A549 (cell line): ENCODE results near the gene DOK5.

Experiments
- CBX2 ChIP-seq: fragments of 200-600 bp; sonication (generic); IDR thresholded peaks from 2 replicates; pipeline ENCODE4 v1.6.1; 2016; ENCODE audit warnings: low read depth, mild to moderate bottlenecking, borderline replicate concordance
- EHMT2 ChIP-seq: fragments of 200-600 bp; sonication (generic); IDR thresholded peaks from 2 replicates; pipeline ENCODE4 v1.6.1; 2016; ENCODE audit warnings: antibody characterized with exemption, low read depth, mild to moderate bottlenecking, moderate library complexity
- FOSB ChIP-seq: fragments of 250-450 bp; sonication (Bioruptor Pico); IDR thresholded peaks from 2 replicates; pipeline ENCODE4 v1.5.0; 2020; ENCODE audit warnings: mild to moderate bottlenecking, moderate library complexity
- GATA3 ChIP-seq: IDR thresholded peaks from 2 replicates; pipeline ENCODE4 v1.6.1; 2012; ENCODE audit warnings: borderline replicate concordance
- JUN ChIP-seq, 2 experiments: fragments of >200 bp; sonication (Bioruptor Twin); formaldehyde crosslinking; IDR thresholded peaks; 2 replicates in 1 of 2; 3 replicates in 1 of 2; pipeline ENCODE4 v1.6.1; 2016 to 2017
- JUNB ChIP-seq: fragments of >200 bp; sonication (Bioruptor Twin); formaldehyde crosslinking; IDR thresholded peaks from 2 replicates; pipeline ENCODE4 v1.6.1; 2016
- RAD21 ChIP-seq, 2 experiments: fragments of >200 bp in 1 of 2; sonication (Bioruptor Twin) in 1 of 2; formaldehyde crosslinking in 1 of 2; IDR thresholded peaks in 1 of 2; conservative IDR thresholded peaks in 1 of 2; 2 replicates in 1 of 2; 3 replicates in 1 of 2; pipeline ENCODE4 v1.6.1; 2012 to 2018; ENCODE audit warnings: inconsistent platforms in 1 of 2
- ZFP36 ChIP-seq: fragments of 450-650 bp; IDR thresholded peaks from 2 replicates; pipeline ENCODE4 v1.6.1; 2014; ENCODE audit warnings: borderline replicate concordance; ENCODE audit not compliant: partially characterized antibody
- ZSCAN20 ChIP-seq: fragments of 250-450 bp; sonication (Bioruptor Pico); IDR thresholded peaks from 2 replicates; pipeline ENCODE4 v1.8.0; 2022; ENCODE audit warnings: mild to moderate bottlenecking, moderate library complexity
- TF ChIP-seq, protein P1 (sequence below): fragments of >200 bp; sonication (Bioruptor Twin); formaldehyde crosslinking; IDR thresholded peaks from 3 replicates; pipeline ENCODE4 v1.5.1; 2016
- TF ChIP-seq, protein P2 (sequence below): fragments of >200 bp; sonication (Bioruptor Twin); formaldehyde crosslinking; IDR thresholded peaks from 2 replicates; pipeline ENCODE4 v1.6.1; 2016

DNA sequence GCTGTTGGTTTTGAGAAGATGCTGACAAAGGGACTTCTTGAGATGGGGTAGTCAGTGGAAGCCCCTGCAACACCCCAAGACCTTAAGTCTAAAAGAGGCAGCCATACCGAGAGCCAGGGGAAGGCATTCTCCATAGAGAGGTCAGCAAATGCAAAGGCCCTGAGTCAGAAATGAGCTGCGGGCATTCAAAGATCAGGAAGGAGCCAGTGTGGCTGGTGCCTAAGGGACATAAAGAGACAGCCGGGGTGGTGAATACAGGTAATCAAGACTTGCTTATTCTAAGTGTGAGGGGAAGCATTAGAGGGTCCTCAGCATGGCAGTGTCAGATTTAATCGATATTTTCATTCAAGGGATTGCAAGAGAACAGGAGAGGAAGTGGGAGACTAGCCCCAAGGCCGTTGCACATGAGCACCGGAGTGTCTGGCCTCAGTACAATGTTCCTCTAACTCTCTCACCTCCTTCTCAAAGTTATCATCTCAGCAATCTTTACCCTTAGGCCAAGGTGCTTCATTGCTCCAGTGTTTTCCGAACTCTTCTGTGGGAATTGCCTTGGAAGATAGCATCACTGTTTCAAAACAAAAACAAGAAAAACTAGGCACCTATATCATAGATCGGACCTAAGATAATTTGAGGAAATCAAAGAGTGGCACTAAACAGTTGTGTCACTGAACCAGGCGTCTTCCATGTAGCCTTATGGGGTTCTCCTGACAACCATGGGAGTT, 173.2 kb downstream of the DOK5 start:
- TF ChIP-seq, protein P1, sequence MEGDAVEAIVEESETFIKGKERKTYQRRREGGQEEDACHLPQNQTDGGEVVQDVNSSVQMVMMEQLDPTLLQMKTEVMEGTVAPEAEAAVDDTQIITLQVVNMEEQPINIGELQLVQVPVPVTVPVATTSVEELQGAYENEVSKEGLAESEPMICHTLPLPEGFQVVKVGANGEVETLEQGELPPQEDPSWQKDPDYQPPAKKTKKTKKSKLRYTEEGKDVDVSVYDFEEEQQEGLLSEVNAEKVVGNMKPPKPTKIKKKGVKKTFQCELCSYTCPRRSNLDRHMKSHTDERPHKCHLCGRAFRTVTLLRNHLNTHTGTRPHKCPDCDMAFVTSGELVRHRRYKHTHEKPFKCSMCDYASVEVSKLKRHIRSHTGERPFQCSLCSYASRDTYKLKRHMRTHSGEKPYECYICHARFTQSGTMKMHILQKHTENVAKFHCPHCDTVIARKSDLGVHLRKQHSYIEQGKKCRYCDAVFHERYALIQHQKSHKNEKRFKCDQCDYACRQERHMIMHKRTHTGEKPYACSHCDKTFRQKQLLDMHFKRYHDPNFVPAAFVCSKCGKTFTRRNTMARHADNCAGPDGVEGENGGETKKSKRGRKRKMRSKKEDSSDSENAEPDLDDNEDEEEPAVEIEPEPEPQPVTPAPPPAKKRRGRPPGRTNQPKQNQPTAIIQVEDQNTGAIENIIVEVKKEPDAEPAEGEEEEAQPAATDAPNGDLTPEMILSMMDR = no peak
- no peak for TF ChIP-seq CBX2
- no peak for TF ChIP-seq ZFP36
- no peak for TF ChIP-seq FOSB
- TF ChIP-seq JUN (IDR thresholded peaks at IDR 0.05) = no peak
- TF ChIP-seq EHMT2 = no peak
- TF ChIP-seq RAD21 (conservative IDR thresholded peaks at IDR 0.05 in 1 of 2, IDR thresholded peaks at IDR 0.05 in 1 of 2) = no peak
- TF ChIP-seq, protein P2, sequence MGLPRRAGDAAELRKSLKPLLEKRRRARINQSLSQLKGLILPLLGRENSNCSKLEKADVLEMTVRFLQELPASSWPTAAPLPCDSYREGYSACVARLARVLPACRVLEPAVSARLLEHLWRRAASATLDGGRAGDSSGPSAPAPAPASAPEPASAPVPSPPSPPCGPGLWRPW = no peak
- no peak for TF ChIP-seq JUNB
- TF ChIP-seq GATA3 = no peak
- no peak for TF ChIP-seq ZSCAN20 (CRISPR knock-in tag)
